Breast epithelium (tissue), 3 donors: ENCODE data around the gene CHST10.

ENCODE experiments used
- POLR2A ChIP-seq: fragments of 450-650 bp; IDR thresholded peaks from one replicate; pipeline ENCODE4 v1.6.1; 2016; ENCODE audit warnings: antibody characterized with exemption, mild to moderate bottlenecking, moderate library complexity
- POLR2AphosphoS5 ChIP-seq, 3 donors: sonication (generic); formaldehyde crosslinking; IDR thresholded peaks; one replicate each; pipeline ENCODE4 v1.6.1; 2017; ENCODE audit warnings: antibody characterized with exemption in 3 of 3
- TF ChIP-seq, protein P1 (sequence below), 3 donors: fragments of 450-650 bp; IDR thresholded peaks; one replicate each; pipeline ENCODE4 v1.5.1; 2016 to 2017; ENCODE audit warnings: antibody characterized with exemption in 3 of 3, mild to moderate bottlenecking in 3 of 3, moderate library complexity in 3 of 3

DNA sequence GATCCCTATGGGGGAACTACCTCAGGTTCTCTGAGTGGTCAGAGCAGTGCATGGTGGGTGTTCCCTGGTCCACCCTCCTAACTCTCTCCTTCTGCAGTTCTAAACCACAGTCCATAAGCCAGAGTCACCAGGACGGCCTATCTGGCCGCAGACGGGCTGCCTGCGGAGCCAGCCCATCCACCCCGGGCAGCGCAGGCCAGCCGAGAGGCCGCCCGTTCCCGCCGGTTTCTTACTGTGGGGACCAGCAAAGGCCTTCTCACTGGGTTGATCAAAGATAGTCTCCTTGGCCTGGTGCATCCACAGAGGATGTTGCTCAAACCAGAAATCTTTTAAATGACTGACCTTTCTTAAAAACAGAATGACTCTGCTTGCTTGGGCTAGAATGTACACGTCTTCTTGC lies 9.6 kb upstream of the CHST10 start:
- TF ChIP-seq POLR2A (no peak), POLR2AphosphoS5 (IDR thresholded peaks at IDR 0.05) (no peak)
- TF ChIP-seq, protein P1, sequence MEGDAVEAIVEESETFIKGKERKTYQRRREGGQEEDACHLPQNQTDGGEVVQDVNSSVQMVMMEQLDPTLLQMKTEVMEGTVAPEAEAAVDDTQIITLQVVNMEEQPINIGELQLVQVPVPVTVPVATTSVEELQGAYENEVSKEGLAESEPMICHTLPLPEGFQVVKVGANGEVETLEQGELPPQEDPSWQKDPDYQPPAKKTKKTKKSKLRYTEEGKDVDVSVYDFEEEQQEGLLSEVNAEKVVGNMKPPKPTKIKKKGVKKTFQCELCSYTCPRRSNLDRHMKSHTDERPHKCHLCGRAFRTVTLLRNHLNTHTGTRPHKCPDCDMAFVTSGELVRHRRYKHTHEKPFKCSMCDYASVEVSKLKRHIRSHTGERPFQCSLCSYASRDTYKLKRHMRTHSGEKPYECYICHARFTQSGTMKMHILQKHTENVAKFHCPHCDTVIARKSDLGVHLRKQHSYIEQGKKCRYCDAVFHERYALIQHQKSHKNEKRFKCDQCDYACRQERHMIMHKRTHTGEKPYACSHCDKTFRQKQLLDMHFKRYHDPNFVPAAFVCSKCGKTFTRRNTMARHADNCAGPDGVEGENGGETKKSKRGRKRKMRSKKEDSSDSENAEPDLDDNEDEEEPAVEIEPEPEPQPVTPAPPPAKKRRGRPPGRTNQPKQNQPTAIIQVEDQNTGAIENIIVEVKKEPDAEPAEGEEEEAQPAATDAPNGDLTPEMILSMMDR (IDR thresholded peaks at IDR 0.05), result no peak
